Measurements from ENCODE around the gene ARHGAP28. TPM values are rescaled to one million over a fixed set of nuclear protein-coding genes. Genes with fewer than 3 reads are reported as not detected.

Gene ARHGAP28
- total RNA-seq, 2 donors from 2014 or later = 110 to 133 TPM

DNA sequence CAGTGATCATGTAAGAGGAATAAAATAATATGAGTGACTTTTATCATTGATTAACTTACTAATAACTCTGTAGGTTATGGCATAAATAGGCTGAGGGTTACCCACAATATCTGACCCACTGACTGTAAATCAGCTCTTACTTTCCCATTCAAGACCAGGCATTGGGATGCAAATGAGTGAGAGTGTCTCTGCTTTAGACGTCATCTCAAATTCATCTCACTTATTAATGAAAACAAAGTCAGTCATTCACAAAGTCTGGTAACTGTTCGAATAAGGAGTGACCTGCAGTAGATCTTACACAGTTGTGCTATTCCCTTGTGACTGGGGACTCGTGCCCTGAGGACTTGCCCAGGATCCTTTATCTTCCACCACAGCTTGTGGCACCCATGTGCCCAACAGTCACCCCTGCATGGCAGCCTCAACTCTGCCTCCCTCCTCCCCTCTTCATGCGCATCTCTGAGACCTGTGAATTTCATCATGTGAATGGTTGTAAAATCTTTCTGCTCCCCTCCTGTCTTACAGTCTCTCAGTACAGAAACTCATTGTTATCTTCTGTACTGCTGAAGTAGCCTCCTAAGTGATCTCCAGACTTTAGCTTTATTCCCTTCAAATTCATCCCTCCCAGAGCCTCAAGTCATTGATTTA is 131.4 kb downstream of the ARHGAP28 start:
- Mint-ChIP-seq H3K9me3 (peaks cover 2% of the 10 kb centered on the region), H3K27me3 (ENCODE audit: insufficient read depth) (no peaks in the 10 kb centered on the region), H3K27ac (peak overlapping the region; percentile 1), H3K4me3 (no peak overlapping the region), H3K4me1 (peaks cover 26% of the 10 kb centered on the region), H3K36me3 (ENCODE audit: low read depth) (peaks cover 46% of the 10 kb centered on the region)
- no peaks in the 10 kb centered on the region for H3K27me3 ChIP-seq (ENCODE audit: control insufficient read depth, insufficient read depth, low read length, poor library complexity, severe bottlenecking)
- H3K9ac ChIP-seq (ENCODE audit: extremely low read depth, low read length, poor library complexity, severe bottlenecking) = no peak overlapping the region
- 91 to 95% methylated on average over 3 to 4 of the region's 4 CpGs for WGBS, 2 experiments (ENCODE audit: insufficient coverage in 1 of 2, insufficient read length in 1 of 2)
- no peaks in the 10 kb centered on the region for H3K9me3 ChIP-seq (ENCODE audit: control insufficient read depth, low read length)
- no peak for DNase-seq
- peaks cover 59% of the 10 kb centered on the region for H3K36me3 ChIP-seq (ENCODE audit: control insufficient read depth, insufficient read depth, low read length)
- H3K4me1 ChIP-seq (ENCODE audit: control insufficient read depth, insufficient read depth, low read length) = peaks cover 4% of the 10 kb centered on the region
- no peak overlapping the region for H3K4me3 ChIP-seq (ENCODE audit: low read length)
- no peak overlapping the region for H3K27ac ChIP-seq (ENCODE audit: low read depth, low read length)
- TF ChIP-seq, protein P1, sequence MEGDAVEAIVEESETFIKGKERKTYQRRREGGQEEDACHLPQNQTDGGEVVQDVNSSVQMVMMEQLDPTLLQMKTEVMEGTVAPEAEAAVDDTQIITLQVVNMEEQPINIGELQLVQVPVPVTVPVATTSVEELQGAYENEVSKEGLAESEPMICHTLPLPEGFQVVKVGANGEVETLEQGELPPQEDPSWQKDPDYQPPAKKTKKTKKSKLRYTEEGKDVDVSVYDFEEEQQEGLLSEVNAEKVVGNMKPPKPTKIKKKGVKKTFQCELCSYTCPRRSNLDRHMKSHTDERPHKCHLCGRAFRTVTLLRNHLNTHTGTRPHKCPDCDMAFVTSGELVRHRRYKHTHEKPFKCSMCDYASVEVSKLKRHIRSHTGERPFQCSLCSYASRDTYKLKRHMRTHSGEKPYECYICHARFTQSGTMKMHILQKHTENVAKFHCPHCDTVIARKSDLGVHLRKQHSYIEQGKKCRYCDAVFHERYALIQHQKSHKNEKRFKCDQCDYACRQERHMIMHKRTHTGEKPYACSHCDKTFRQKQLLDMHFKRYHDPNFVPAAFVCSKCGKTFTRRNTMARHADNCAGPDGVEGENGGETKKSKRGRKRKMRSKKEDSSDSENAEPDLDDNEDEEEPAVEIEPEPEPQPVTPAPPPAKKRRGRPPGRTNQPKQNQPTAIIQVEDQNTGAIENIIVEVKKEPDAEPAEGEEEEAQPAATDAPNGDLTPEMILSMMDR (conservative IDR thresholded peaks at IDR 0.05) = no peak

DNA sequence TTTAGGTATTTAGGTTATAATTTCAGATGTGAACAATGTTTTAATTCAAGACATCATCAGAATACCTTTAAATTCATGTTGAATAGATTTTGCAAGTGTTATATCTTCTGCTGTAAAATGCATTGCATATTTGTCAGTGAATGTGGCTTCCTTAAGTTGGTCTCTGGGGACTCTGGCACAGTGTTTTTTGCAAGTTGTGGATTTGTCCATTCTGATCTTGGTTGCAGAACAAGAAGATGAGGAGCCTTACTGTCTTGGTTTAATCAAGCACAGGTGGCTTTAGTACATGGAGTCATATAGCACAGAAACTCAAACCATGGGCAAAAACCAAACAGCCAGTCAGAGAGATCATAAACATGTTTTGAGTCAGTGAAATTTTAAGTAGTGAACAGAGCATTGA is 135.7 kb downstream of the ARHGAP28 start:
- Mint-ChIP-seq H3K4me1 (peaks cover 9% of the 10 kb centered on the region), H3K4me3 (no peak overlapping the region), H3K9me3 (no peaks in the 10 kb centered on the region)

DNA sequence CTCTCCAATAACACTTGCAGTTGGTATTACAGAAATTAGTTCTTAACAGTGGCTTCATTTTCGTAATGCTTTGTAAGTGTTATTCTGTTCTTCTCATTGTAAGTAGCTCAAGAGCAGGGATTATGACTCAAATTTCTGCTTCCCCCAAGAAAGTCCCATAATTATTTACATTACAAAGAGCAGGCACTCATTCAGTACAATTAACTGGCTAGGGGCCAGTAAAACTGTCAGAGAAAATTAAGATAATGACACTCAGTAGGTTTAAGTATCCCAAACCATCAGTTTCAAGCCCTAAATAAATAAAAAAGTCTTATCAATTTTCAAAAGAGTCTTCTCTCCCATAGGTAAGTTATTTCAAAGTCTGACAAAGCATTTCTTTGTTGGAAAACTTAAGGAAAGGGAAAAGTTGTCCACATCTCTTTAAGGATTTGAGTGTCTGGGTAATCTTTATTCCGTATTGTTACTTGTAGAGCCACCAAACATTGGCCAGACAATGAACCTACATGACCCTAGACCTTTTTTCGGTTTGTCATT is 137.1 kb downstream of the ARHGAP28 start:
- Histone ChIP-seq H3K27ac (ENCODE audit: low read depth, low read length) (no peak overlapping the region), H3K4me3 (ENCODE audit: low read length) (no peak overlapping the region), H3K4me1 (ENCODE audit: control insufficient read depth, insufficient read depth, low read length) (no peaks in the 10 kb centered on the region), H3K9ac (ENCODE audit: extremely low read depth, low read length, poor library complexity, severe bottlenecking) (no peak overlapping the region), H3K27me3 (ENCODE audit: control insufficient read depth, insufficient read depth, low read length, poor library complexity, severe bottlenecking) (no peaks in the 10 kb centered on the region), H3K9me3 (ENCODE audit: control insufficient read depth, low read length) (no peaks in the 10 kb centered on the region), H3K36me3 (ENCODE audit: control insufficient read depth, insufficient read depth, low read length) (peaks cover 73% of the 10 kb centered on the region)
- Mint-ChIP-seq H3K27me3 (ENCODE audit: insufficient read depth) (no peaks in the 10 kb centered on the region), H3K4me3 (no peak overlapping the region), H3K36me3 (ENCODE audit: low read depth) (peaks cover 37% of the 10 kb centered on the region), H3K4me1 (peaks cover 1% of the 10 kb centered on the region), H3K27ac (no peak overlapping the region), H3K9me3 (no peaks in the 10 kb centered on the region)
- no peak for DNase-seq
- TF ChIP-seq, protein P1 (conservative IDR thresholded peaks at IDR 0.05) = no peak
- 90 to 96% methylated on average over 2 to 3 of the region's 3 CpGs for WGBS, 2 experiments (ENCODE audit: insufficient coverage in 1 of 2, insufficient read length in 1 of 2)

More for the DNA sequence above, 135.7 kb downstream of the ARHGAP28 start:
- DNase-seq = no peak
- TF ChIP-seq, protein P1 (conservative IDR thresholded peaks at IDR 0.05) = no peak
- H3K27ac Mint-ChIP-seq = no peak overlapping the region
- Histone ChIP-seq H3K9me3 (ENCODE audit: control insufficient read depth, low read length) (no peaks in the 10 kb centered on the region), H3K9ac (ENCODE audit: extremely low read depth, low read length, poor library complexity, severe bottlenecking) (no peak overlapping the region), H3K27me3 (ENCODE audit: control insufficient read depth, insufficient read depth, low read length, poor library complexity, severe bottlenecking) (no peaks in the 10 kb centered on the region), H3K4me3 (ENCODE audit: low read length) (no peak overlapping the region), H3K36me3 (ENCODE audit: control insufficient read depth, insufficient read depth, low read length) (peaks cover 75% of the 10 kb centered on the region), H3K4me1 (ENCODE audit: control insufficient read depth, insufficient read depth, low read length) (no peaks in the 10 kb centered on the region), H3K27ac (ENCODE audit: low read depth, low read length) (no peak overlapping the region)
- peaks cover 39% of the 10 kb centered on the region for H3K36me3 Mint-ChIP-seq (ENCODE audit: low read depth)
- H3K27me3 Mint-ChIP-seq (ENCODE audit: insufficient read depth) = no peaks in the 10 kb centered on the region
